H9 (cell line): ENCODE data around the gene GPR21. TPM values are rescaled to one million over a fixed set of nuclear protein-coding genes. Genes with fewer than 3 reads are reported as not detected.

ENCODE experiments used
- DNase-seq: peaks from one replicate; pipeline ENCODE4 v3.0.0-alpha.2; 2017
- H2AFZ ChIP-seq: one replicate; pipeline ENCODE4 v1.6.1; 2013; ENCODE audit warnings: mild to moderate bottlenecking, low read length, control low read depth, moderate library complexity
- H2AK5ac ChIP-seq: 2 replicates; pipeline ENCODE4 v1.6.1; 2013; ENCODE audit warnings: low read length, control low read depth, mixed read lengths; ENCODE audit not compliant: insufficient read length
- H2BK120ac ChIP-seq: one replicate; pipeline ENCODE4 v1.6.1; 2013; ENCODE audit warnings: low read depth, mild to moderate bottlenecking, low read length, control low read depth, inconsistent platforms; ENCODE audit not compliant: poor library complexity, severe bottlenecking
- H2BK12ac ChIP-seq: 2 replicates; pipeline ENCODE4 v1.6.1; 2013; ENCODE audit warnings: low read length, control low read depth, mixed read lengths, low read depth; ENCODE audit not compliant: insufficient read length
- H2BK15ac ChIP-seq: 2 replicates; pipeline ENCODE4 v1.6.1; 2013; ENCODE audit warnings: low read depth, low read length, control low read depth
- H2BK20ac ChIP-seq: one replicate; pipeline ENCODE4 v1.6.1; 2013; ENCODE audit warnings: low read depth, mild to moderate bottlenecking, low read length, control low read depth, inconsistent platforms; ENCODE audit not compliant: poor library complexity, severe bottlenecking
- H2BK5ac ChIP-seq: 2 replicates; pipeline ENCODE4 v1.6.1; 2013; ENCODE audit warnings: low read length, control low read depth, mixed read lengths; ENCODE audit not compliant: insufficient read length
- H3K14ac ChIP-seq: 2 replicates; pipeline ENCODE4 v1.6.1; 2013; ENCODE audit warnings: low read length, control low read depth; ENCODE audit not compliant: insufficient read depth
- H3K18ac ChIP-seq: 2 replicates; pipeline ENCODE4 v1.6.1; 2013; ENCODE audit warnings: low read depth, mild to moderate bottlenecking, mixed read lengths, low read length, control low read depth; ENCODE audit not compliant: insufficient read length
- H3K23ac ChIP-seq: 2 replicates; pipeline ENCODE4 v1.6.1; 2013; ENCODE audit warnings: low read length, control low read depth, mixed read lengths, low read depth; ENCODE audit not compliant: insufficient read length
- H3K23me2 ChIP-seq: 2 replicates; pipeline ENCODE4 v1.6.1; 2013; ENCODE audit warnings: low read depth, mild to moderate bottlenecking, mixed read lengths, low read length, control low read depth; ENCODE audit not compliant: insufficient read length, poor library complexity, severe bottlenecking
- H3K27ac ChIP-seq: 2 replicates; pipeline ENCODE4 v1.5.1; 2013; ENCODE audit warnings: low read length, control low read depth, mixed read lengths, low read depth; ENCODE audit not compliant: insufficient read length
- H3K27me3 ChIP-seq: 2 replicates; pipeline ENCODE4 v1.6.1; 2013; ENCODE audit warnings: low read length, control low read depth, inconsistent platforms; ENCODE audit not compliant: insufficient read depth
- H3K4ac ChIP-seq: 2 replicates; pipeline ENCODE4 v1.6.1; 2013; ENCODE audit warnings: low read depth, mild to moderate bottlenecking, control low read depth, inconsistent platforms, low read length, moderate library complexity
- H3K4me1 ChIP-seq: 2 replicates; pipeline ENCODE4 v1.6.1; 2013; ENCODE audit warnings: low read length, control low read depth, inconsistent platforms; ENCODE audit not compliant: insufficient read depth
- H3K4me2 ChIP-seq: 2 replicates; pipeline ENCODE4 v1.6.1; 2013; ENCODE audit warnings: low read length, control low read depth, mixed read lengths; ENCODE audit not compliant: insufficient read length, insufficient read depth
- H3K56ac ChIP-seq: 2 replicates; pipeline ENCODE4 v1.6.1; 2013; ENCODE audit warnings: low read depth, mild to moderate bottlenecking, mixed read lengths, low read length, control low read depth; ENCODE audit not compliant: insufficient read length
- H3K79me1 ChIP-seq: 2 replicates; pipeline ENCODE4 v1.6.1; 2013; ENCODE audit warnings: low read depth, mild to moderate bottlenecking, moderate library complexity, low read length, control low read depth, inconsistent platforms; ENCODE audit not compliant: insufficient read depth, poor library complexity, severe bottlenecking
- H3K79me2 ChIP-seq: 2 replicates; pipeline ENCODE4 v1.6.1; 2013; ENCODE audit warnings: low read length, control low read depth, inconsistent platforms; ENCODE audit not compliant: insufficient read depth
- H3K9ac ChIP-seq: 2 replicates; pipeline ENCODE4 v1.6.1; 2013; ENCODE audit warnings: low read length, control low read depth, mixed read lengths; ENCODE audit not compliant: insufficient read length; ENCODE audit errors: extremely low read depth
- H3K9me3 ChIP-seq: one replicate; pipeline ENCODE4 v1.6.1; 2013; ENCODE audit warnings: low read depth, low read length, inconsistent platforms; ENCODE audit not compliant: control insufficient read depth
- H3T11ph ChIP-seq: one replicate; pipeline ENCODE4 v1.6.1; 2013; ENCODE audit warnings: mild to moderate bottlenecking, low read length, control low read depth, inconsistent platforms
- H4K20me1 ChIP-seq: one replicate; pipeline ENCODE4 v1.6.1; 2013; ENCODE audit not compliant: control insufficient read depth, insufficient read length, insufficient read depth
- H4K5ac ChIP-seq: 2 replicates; pipeline ENCODE4 v1.6.1; 2013; ENCODE audit warnings: low read depth, mild to moderate bottlenecking, mixed read lengths, low read length, control low read depth; ENCODE audit not compliant: insufficient read length
- H4K8ac ChIP-seq: replicated peaks from 2 replicates; pipeline ENCODE4 v1.6.1; 2013; ENCODE audit warnings: low read length, control low read depth, mixed read lengths, low read depth; ENCODE audit not compliant: insufficient read length
- H4K91ac ChIP-seq: 2 replicates; pipeline ENCODE4 v1.6.1; 2013; ENCODE audit warnings: low read depth, mild to moderate bottlenecking, moderate library complexity, mixed read lengths, low read length, control low read depth; ENCODE audit not compliant: insufficient read length
- H3K27ac Mint-ChIP-seq, 3 experiments: 2 replicates in 2 of 3; 3 replicates in 1 of 3; pipeline ENCODE4 v1.8.0; 2020 to 2021; ENCODE audit warnings: mixed read lengths in 3 of 3, mild to moderate bottlenecking in 1 of 3, moderate library complexity in 1 of 3
- H3K27me3 Mint-ChIP-seq: 2 replicates; pipeline ENCODE4 v1.8.0; 2021; ENCODE audit warnings: low read depth, mild to moderate bottlenecking, moderate library complexity, mixed read lengths
- H3K36me3 Mint-ChIP-seq, 3 experiments: 2 replicates in 2 of 3; 3 replicates in 1 of 3; pipeline ENCODE4 v1.8.0; 2020 to 2021; ENCODE audit warnings: low read depth in 3 of 3, mixed read lengths in 3 of 3; ENCODE audit not compliant: insufficient read depth in 1 of 3
- H3K4me1 Mint-ChIP-seq, 2 experiments: 2 replicates each; pipeline ENCODE4 v1.8.0; 2020; ENCODE audit warnings: mixed read lengths in 2 of 2
- H3K4me3 Mint-ChIP-seq, 2 experiments: 2 replicates in 1 of 2; 3 replicates in 1 of 2; pipeline ENCODE4 v1.8.0; 2020 to 2021; ENCODE audit warnings: mild to moderate bottlenecking in 2 of 2, mixed read lengths in 2 of 2, moderate library complexity in 1 of 2
- H3K9me3 Mint-ChIP-seq, 2 experiments: 2 replicates in 1 of 2; 3 replicates in 1 of 2; pipeline ENCODE4 v1.8.0; 2020; ENCODE audit warnings: mild to moderate bottlenecking in 2 of 2, mixed read lengths in 2 of 2, moderate library complexity in 1 of 2
- CTCF ChIP-seq: fragments of 200-600 bp; sonication (generic); conservative IDR thresholded peaks from 3 replicates; pipeline ENCODE4 v1.8.0; 2021; ENCODE audit warnings: antibody characterized with exemption, mild to moderate bottlenecking
- WGBS: extraction: QIAGEN DNeasy Blood & Tissue Kit; methylation state at CpG from one replicate; pipeline ENCODE4 v1.1.7; 2013; ENCODE audit warnings: missing lambda C conversion rate, low lambda C conversion rate, mixed read lengths; ENCODE audit not compliant: insufficient read length; ENCODE audit errors: extremely low coverage; 5-methylcytosine and 5-hydroxymethylcytosine counted together
- total RNA-seq: library from RNA; stranded (reverse); gene quantifications from 2 replicates; pipeline ENCODE4 v1.2.1, GENCODE V29; 2021

GPR21 gene
- total RNA-seq, 1 experiment from 2014 or later = 0.87 TPM

GRCh38 chr9:123007269-123007668 is 26.2 kb upstream of the GPR21 start:
- H4K5ac ChIP-seq = no peak overlapping the region
- H3K18ac ChIP-seq = no peak overlapping the region
- H3K79me1 ChIP-seq = no peaks in the 10 kb centered on the region
- H3K9ac ChIP-seq = no peak overlapping the region
- Mint-ChIP-seq H3K4me3 (no peak overlapping the region), H3K27ac (no peak overlapping the region), H3K9me3 (no peaks in the 10 kb centered on the region), H3K36me3 (peaks cover 16 to 40% (median 24%) of the 10 kb centered on the region in 3 experiments; a peak in 6 of 7 replicates), H3K27me3 (no peaks in the 10 kb centered on the region), H3K4me1 (no peaks in the 10 kb centered on the region)
- no peak overlapping the region for H2BK20ac ChIP-seq
- no peaks in the 10 kb centered on the region for H4K20me1 ChIP-seq
- no peak overlapping the region for H3K56ac ChIP-seq
- no peak overlapping the region for H2AFZ ChIP-seq
- DNase-seq = no peak
- H4K8ac ChIP-seq = no peak overlapping the region
- no peaks in the 10 kb centered on the region for H3K4me1 ChIP-seq
- H2BK15ac ChIP-seq = no peak overlapping the region
- H3K4ac ChIP-seq = no peak overlapping the region
- no peak overlapping the region for H3K23ac ChIP-seq
- no peak overlapping the region for H3K27ac ChIP-seq
- no CpG with 5 or more reads among the region's 5 CpGs for WGBS
- no peak overlapping the region for H2BK5ac ChIP-seq
- H3K23me2 ChIP-seq = no peaks in the 10 kb centered on the region
- H3K14ac ChIP-seq = no peak overlapping the region
- H2AK5ac ChIP-seq = no peak overlapping the region
- H4K91ac ChIP-seq = no peak overlapping the region
- H2BK120ac ChIP-seq = no peak overlapping the region
- no peaks in the 10 kb centered on the region for H3K79me2 ChIP-seq
- H3K27me3 ChIP-seq = no peaks in the 10 kb centered on the region
- no peak overlapping the region for H3T11ph ChIP-seq
- H3K4me2 ChIP-seq = no peak overlapping the region
- TF ChIP-seq CTCF = no peak
- H3K9me3 ChIP-seq = no peaks in the 10 kb centered on the region
- no peak overlapping the region for H2BK12ac ChIP-seq
